GM23248 (cell line): ENCODE measurements around the gene CLCN7. TPM values are rescaled to one million over a fixed set of nuclear protein-coding genes. Genes with fewer than 3 reads are reported as not detected.

Experiments used
- DNase-seq: peaks from one replicate; pipeline ENCODE4 v3.0.0-alpha.2; 2015
- H2AFZ ChIP-seq: fragments of 200-600 bp; sonication (generic); 2 replicates; pipeline ENCODE4 v1.6.1; 2016; ENCODE audit warnings: antibody characterized with exemption
- H3F3A ChIP-seq: fragments of 200-600 bp; sonication (generic); 2 replicates; pipeline ENCODE4 v1.6.1; 2016; ENCODE audit warnings: mild to moderate bottlenecking, antibody characterized with exemption, mixed run types; ENCODE audit not compliant: insufficient read depth
- H3K27ac ChIP-seq: fragments of 200-600 bp; sonication (generic); 2 replicates; pipeline ENCODE4 v1.5.1; 2016; ENCODE audit warnings: mild to moderate bottlenecking
- H3K27me3 ChIP-seq: fragments of 200-600 bp; sonication (generic); replicated peaks from 2 replicates; pipeline ENCODE4 v1.6.1; 2016; ENCODE audit warnings: mild to moderate bottlenecking; ENCODE audit not compliant: insufficient read depth
- H3K36me3 ChIP-seq: fragments of 200-600 bp; sonication (generic); 2 replicates; pipeline ENCODE4 v1.6.1; 2016; ENCODE audit warnings: low read depth, mild to moderate bottlenecking
- H3K4me1 ChIP-seq: fragments of 200-600 bp; sonication (generic); 2 replicates; pipeline ENCODE4 v1.6.1; 2016; ENCODE audit warnings: mild to moderate bottlenecking; ENCODE audit not compliant: insufficient read depth
- H3K4me2 ChIP-seq: fragments of 200-600 bp; sonication (generic); one replicate; pipeline ENCODE4 v1.6.1; 2016; ENCODE audit warnings: mild to moderate bottlenecking; ENCODE audit not compliant: unreplicated experiment
- H3K4me3 ChIP-seq: fragments of 200-600 bp; sonication (generic); 2 replicates; pipeline ENCODE4 v1.5.1; 2016; ENCODE audit warnings: mild to moderate bottlenecking
- H3K79me2 ChIP-seq: fragments of 200-600 bp; sonication (generic); 2 replicates; pipeline ENCODE4 v1.6.1; 2016; ENCODE audit warnings: mild to moderate bottlenecking; ENCODE audit not compliant: insufficient read depth
- H3K9ac ChIP-seq: fragments of 200-600 bp; sonication (generic); 2 replicates; pipeline ENCODE4 v1.6.1; 2016; ENCODE audit warnings: mild to moderate bottlenecking
- H3K9me2 ChIP-seq: fragments of 200-600 bp; sonication (generic); 2 replicates; pipeline ENCODE4 v1.6.1; 2016; ENCODE audit warnings: mixed run types, mild to moderate bottlenecking, moderate library complexity; ENCODE audit not compliant: insufficient read depth
- H3K9me3 ChIP-seq: fragments of 200-600 bp; sonication (generic); one replicate; pipeline ENCODE4 v1.6.1; 2017; ENCODE audit warnings: low read depth
- H4K20me1 ChIP-seq: fragments of 200-600 bp; sonication (generic); 2 replicates; pipeline ENCODE4 v1.6.0; 2016; ENCODE audit not compliant: insufficient read depth
- EZH2 ChIP-seq: fragments of 200-600 bp; sonication (generic); IDR thresholded peaks from 2 replicates; pipeline ENCODE4 v1.6.1; 2018; ENCODE audit warnings: antibody characterized with exemption, mild to moderate bottlenecking; ENCODE audit not compliant: insufficient read depth, poor library complexity, severe bottlenecking
- EZH2phosphoT487 ChIP-seq: fragments of 200-600 bp; sonication (generic); IDR thresholded peaks from 2 replicates; pipeline ENCODE4 v1.6.1; 2018; ENCODE audit warnings: antibody characterized with exemption, moderate library complexity, mild to moderate bottlenecking, low read depth; ENCODE audit not compliant: insufficient read depth
- WGBS, 2 experiments: methylation state at CpG; one replicate each; pipeline ENCODE4 v1.1.6; 2015 to 2017; ENCODE audit warnings: low lambda C conversion rate in 2 of 2, low coverage in 1 of 2; ENCODE audit errors: missing lambda C conversion rate in 2 of 2; 5-methylcytosine and 5-hydroxymethylcytosine counted together
- in situ Hi-C: fragments of 300-500 bp; cut with MboI; formaldehyde crosslinking; loops from 2 replicates; pipeline ENCODE4 v1.15.0; 2020
- polyA plus RNA-seq: library from polyadenylated mRNA; unstranded; fragments of >200 nt; fragmentation: Nextera tagmentation; extraction: Ambion mirVana; gene quantifications from 2 replicates; pipeline ENCODE4 v1.2.1, GENCODE V29; 2016
- total RNA-seq: library from RNA; depleted of rRNA; stranded (reverse); fragments of >200 nt; shearing (Covaris generic); gene quantifications from 2 replicates; pipeline ENCODE4 v1.2.3, GENCODE V29; 2014

The CLCN7 gene
- total and polyA plus RNA-seq, 2 experiments from 2014 or later: 33.6 to 39.3 TPM

DNA sequence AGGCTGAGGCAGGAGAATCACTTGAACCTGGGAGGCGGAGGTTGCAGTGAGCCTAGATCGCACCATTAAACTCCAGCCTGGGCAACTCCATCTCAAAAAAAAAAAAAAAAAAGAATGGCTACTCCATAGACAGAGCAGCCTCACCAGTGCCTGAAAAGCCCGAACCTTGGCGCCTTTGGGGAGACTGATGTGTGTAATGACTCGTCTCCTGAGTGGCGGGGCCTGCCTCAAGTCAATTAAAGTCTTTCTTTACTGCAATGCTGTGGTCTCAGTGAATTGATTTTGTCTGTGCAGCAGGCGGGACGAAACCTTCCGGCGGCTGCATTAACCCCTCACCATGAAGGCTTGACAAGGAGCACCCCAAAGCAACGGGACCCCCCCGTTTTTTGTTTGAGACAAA, 50.8 kb downstream of the CLCN7 start:
- Histone ChIP-seq H3K4me3 (no peak overlapping the region), H3K9me3 (no peaks in the 10 kb centered on the region), H3K36me3 (no peaks in the 10 kb centered on the region), H2AFZ (no peak overlapping the region), H3K9ac (no peak overlapping the region), H3K4me2 (no peak overlapping the region), H3K27ac (no peak overlapping the region), H3K79me2 (peaks cover 14% of the 10 kb centered on the region), H3K9me2 (no peaks in the 10 kb centered on the region), H3K4me1 (peaks cover 10% of the 10 kb centered on the region), H3K27me3 (no peaks in the 10 kb centered on the region), H3F3A (no peaks in the 10 kb centered on the region; the same call in 1 of the 2 replicates), H4K20me1 (no peaks in the 10 kb centered on the region)
- DNase-seq: no peak
- in situ Hi-C loops: no loop called here
- TF ChIP-seq EZH2phosphoT487: no peak
- no peak for TF ChIP-seq EZH2
- WGBS, 2 experiments: 89 to 92% methylated on average over 12 of the region's 12 CpGs

GRCh38 chr16:1422076-1422475, 52.8 kb downstream of the CLCN7 start:
- no peaks in the 10 kb centered on the region for H3K9me2 ChIP-seq
- no peaks in the 10 kb centered on the region for H3K9me3 ChIP-seq
- H3K79me2 ChIP-seq: peaks cover 32% of the 10 kb centered on the region
- H3F3A ChIP-seq: no peaks in the 10 kb centered on the region; the same call in 1 of the 2 replicates
- 88 to 89% methylated on average over 10 of the region's 10 CpGs for WGBS, 2 experiments
- H3K4me2 ChIP-seq: no peak overlapping the region
- TF ChIP-seq EZH2 (no peak), EZH2phosphoT487 (no peak)
- H3K4me1 ChIP-seq: peaks cover 13% of the 10 kb centered on the region
- H2AFZ ChIP-seq: peak overlapping the region; percentile 86; the same call in 1 of the 2 replicates
- H3K27ac ChIP-seq: peak overlapping the region; percentile 90; the same call in 1 of the 2 replicates
- H3K9ac ChIP-seq: no peak overlapping the region
- no peak overlapping the region for H3K4me3 ChIP-seq
- no peak for DNase-seq
- H3K36me3 ChIP-seq: no peaks in the 10 kb centered on the region
- no peaks in the 10 kb centered on the region for H3K27me3 ChIP-seq
- H4K20me1 ChIP-seq: no peaks in the 10 kb centered on the region
- in situ Hi-C loops: no loop called here

DNA sequence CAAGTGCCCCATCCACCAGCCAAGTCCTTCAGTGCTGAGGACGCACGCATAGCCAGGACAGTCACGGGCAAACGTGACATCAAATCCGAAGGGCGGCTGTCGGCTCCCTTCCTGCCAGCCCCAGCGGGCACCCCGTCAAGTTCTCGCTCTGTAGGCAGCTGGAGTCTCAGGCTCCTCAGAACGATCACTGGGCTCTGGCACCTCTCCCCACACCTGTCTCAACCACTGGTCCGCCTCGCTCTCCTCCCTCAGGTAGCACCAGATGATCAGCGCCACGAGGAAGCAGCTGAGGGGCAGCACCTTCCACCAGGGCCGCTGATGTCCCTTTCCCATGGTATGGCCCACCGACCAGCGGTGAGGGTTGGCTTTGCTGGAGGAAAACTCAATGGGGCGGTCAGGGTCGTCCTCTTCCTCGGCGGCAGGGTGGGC, 54.7 kb downstream of the CLCN7 start:
- no peak for TF ChIP-seq EZH2
- TF ChIP-seq EZH2phosphoT487: no peak
- no peaks in the 10 kb centered on the region for H3K27me3 ChIP-seq
- no peaks in the 10 kb centered on the region for H3K9me2 ChIP-seq
- H3K9me3 ChIP-seq: no peaks in the 10 kb centered on the region
- peak; percentile 45 for DNase-seq
- H3K36me3 ChIP-seq: no peaks in the 10 kb centered on the region
- WGBS, 2 experiments: 6 to 8% methylated on average over 19 to 22 of the region's 22 CpGs
- H3K4me2 ChIP-seq: peak overlapping the region; percentile 94
- H2AFZ ChIP-seq: no peak overlapping the region
- H3F3A ChIP-seq: peaks cover 18% of the 10 kb centered on the region
- H3K4me1 ChIP-seq: peaks cover 22% of the 10 kb centered on the region
- in situ Hi-C loops: no loop called here
- peak overlapping the region; percentile 90 for H3K27ac ChIP-seq
- H3K9ac ChIP-seq: peak overlapping the region; percentile 88
- peak overlapping the region; percentile 86 for H3K4me3 ChIP-seq
- H4K20me1 ChIP-seq: no peaks in the 10 kb centered on the region
- H3K79me2 ChIP-seq: peaks cover 32% of the 10 kb centered on the region

DNA sequence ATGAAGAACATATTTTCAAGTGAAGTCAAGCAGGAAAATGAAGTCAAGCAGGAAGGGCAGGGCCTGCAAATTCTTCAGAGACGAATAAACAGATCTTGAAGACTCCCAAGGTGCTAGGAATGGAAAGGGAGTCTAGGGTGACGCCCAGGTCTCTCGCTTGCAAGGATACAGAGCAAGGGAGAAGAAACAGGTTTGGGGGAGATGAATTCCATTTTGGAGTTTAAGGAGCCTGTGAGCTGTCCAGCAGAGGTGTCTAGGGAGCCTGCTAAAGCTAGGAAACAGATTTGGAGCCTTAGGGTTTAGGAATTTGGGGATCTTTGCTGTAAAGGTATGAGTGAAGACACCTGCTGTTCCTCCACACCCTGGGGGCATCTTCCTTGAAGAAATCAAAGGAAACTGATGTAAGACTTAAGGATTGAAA, 58.3 kb downstream of the CLCN7 start:
- TF ChIP-seq EZH2phosphoT487 (no peak), EZH2 (no peak)
- peaks cover 54% of the 10 kb centered on the region for H3K79me2 ChIP-seq
- peaks cover 20% of the 10 kb centered on the region for H3F3A ChIP-seq
- DNase-seq: no peak
- no peak overlapping the region for H3K4me3 ChIP-seq
- no peaks in the 10 kb centered on the region for H4K20me1 ChIP-seq
- H3K27ac ChIP-seq: 0 out of 2 replicates have a peak overlapping the region, but pooled peaks have one; percentile 18
- WGBS, 2 experiments: 81 to 85% methylated on average over 3 of the region's 3 CpGs
- H3K36me3 ChIP-seq: no peaks in the 10 kb centered on the region
- no peak overlapping the region for H3K9ac ChIP-seq
- no peaks in the 10 kb centered on the region for H3K9me2 ChIP-seq
- H3K4me1 ChIP-seq: peaks cover 22% of the 10 kb centered on the region
- no peaks in the 10 kb centered on the region for H3K9me3 ChIP-seq
- in situ Hi-C loops: no loop called here
- no peaks in the 10 kb centered on the region for H3K27me3 ChIP-seq
- no peak overlapping the region for H2AFZ ChIP-seq
- H3K4me2 ChIP-seq: no peak overlapping the region
